HCT116 (cell line): ENCODE measurements around the gene ASCC1. TPM values are rescaled to one million over a fixed set of nuclear protein-coding genes. Genes with fewer than 3 reads are reported as not detected.

ENCODE experiments used
- ATAC-seq: fragments of 200-7000 bp; cut with Tn5 transposase; 2 replicates; pipeline ENCODE4 v1.9.1; 2020; ENCODE audit warnings: mild to moderate bottlenecking, moderate library complexity
- BruUV-seq: library from RNA; stranded (reverse); fragments of 400-500 nt; replicated peaks from 2 replicates; lab custom pipeline; 2021; lab: Mats Ljungman, UMichigan
- CTCF ChIA-PET: fragments of 300-600 bp; sonication (Branson Sonifier 250); formaldehyde crosslinking; loops from one replicate; lab custom pipeline; 2021; ENCODE audit warnings: antibody characterized with exemption; lab: Charles Lee
- POLR2A ChIA-PET: fragments of 300-600, 350-600 bp; sonication (Branson Sonifier 250); formaldehyde crosslinking; loops from one replicate; lab custom pipeline; 2021; ENCODE audit warnings: antibody characterized with exemption; lab: Charles Lee
- RAD21 ChIA-PET, 2 experiments: fragments of 300-600 bp; sonication (Branson Sonifier 250); formaldehyde crosslinking; loops; one replicate each; lab custom pipeline; 2023; ENCODE audit warnings: low total read pairs in 2 of 2; ENCODE audit not compliant: uncharacterized antibody in 2 of 2, unreplicated experiment in 2 of 2, low non-redundant PET in 1 of 2; lab: Charles Lee
- DNase-seq: peaks from one replicate; pipeline ENCODE4 v3.0.0-alpha.2; 2010; ENCODE audit warnings: low read depth, low spot score
- H2AFZ ChIP-seq: fragments of 200-600 bp; shearing (Covaris generic), sonication (generic); 2 replicates; pipeline ENCODE4 v1.6.1; 2017; ENCODE audit warnings: low read depth, mixed run types, mixed read lengths, antibody characterized with exemption, low read length; ENCODE audit not compliant: poor library complexity, severe bottlenecking
- H3K27ac ChIP-seq: 2 replicates; pipeline ENCODE4 v1.5.1; 2012; ENCODE audit warnings: low read depth, low read length
- H3K27me3 ChIP-seq: fragments of 200-600 bp; sonication (generic); 2 replicates; pipeline ENCODE4 v1.6.1; 2016; ENCODE audit warnings: mixed run types, low read length, mixed read lengths; ENCODE audit not compliant: insufficient read depth
- H3K36me3 ChIP-seq, 2 experiments: fragments of 200-500 bp in 1 of 2; fragments of 200-600 bp in 1 of 2; sonication (Bioruptor generic) in 1 of 2; sonication (generic) in 1 of 2; 2 replicates each; pipeline versions ENCODE4 v1.5.1 to v1.6.1; 2014 to 2016; ENCODE audit warnings: low read length in 2 of 2, inconsistent platforms in 1 of 2, mixed read lengths in 1 of 2, mixed run types in 1 of 2; ENCODE audit not compliant: insufficient read depth in 2 of 2, control insufficient read depth in 1 of 2
- H3K4me1 ChIP-seq, 2 experiments: fragments of 200-600 bp in 1 of 2; sonication (generic) in 1 of 2; 2 replicates each; pipeline versions ENCODE4 v1.5.1 to v1.6.1; 2012 to 2017; ENCODE audit warnings: low read length in 2 of 2, inconsistent platforms in 1 of 2, mild to moderate bottlenecking in 1 of 2, mixed read lengths in 1 of 2, mixed run types in 1 of 2, moderate library complexity in 1 of 2; ENCODE audit not compliant: insufficient read depth in 2 of 2, control insufficient read depth in 1 of 2
- H3K4me2 ChIP-seq: fragments of 200-600 bp; sonication (generic); 2 replicates; pipeline ENCODE4 v1.6.1; 2017; ENCODE audit warnings: mixed run types, low read length, mixed read lengths
- H3K4me3 ChIP-seq, 2 experiments: fragments of 200-600 bp in 1 of 2; sonication (generic) in 1 of 2; replicated peaks in 1 of 2; 2 replicates each; pipeline ENCODE4 v1.5.1; 2011 to 2016; ENCODE audit warnings: low read length in 2 of 2, control low read depth in 1 of 2, low read depth in 1 of 2, mild to moderate bottlenecking in 1 of 2, mixed read lengths in 1 of 2, mixed run types in 1 of 2
- H3K79me2 ChIP-seq: fragments of 200-600 bp; sonication (generic); 2 replicates; pipeline ENCODE4 v1.6.1; 2017; ENCODE audit warnings: mild to moderate bottlenecking, mixed run types, low read length, moderate library complexity, mixed read lengths; ENCODE audit not compliant: insufficient read depth
- H3K9ac ChIP-seq: fragments of 200-600 bp; sonication (generic); 2 replicates; pipeline ENCODE4 v1.6.1; 2016; ENCODE audit warnings: low read length, mixed read lengths
- H3K9me2 ChIP-seq: fragments of 200-600 bp; sonication (generic), shearing (Covaris generic); 2 replicates; pipeline ENCODE4 v1.6.1; 2017; ENCODE audit warnings: mixed run types, mild to moderate bottlenecking, moderate library complexity; ENCODE audit not compliant: insufficient read depth
- H3K9me3 ChIP-seq, 2 experiments: fragments of 200-500 bp in 1 of 2; fragments of 200-600 bp in 1 of 2; sonication (Bioruptor generic) in 1 of 2; sonication (generic) in 1 of 2; 2 replicates each; pipeline ENCODE4 v1.6.1; 2014 to 2017; ENCODE audit warnings: low read length in 2 of 2, mixed read lengths in 2 of 2, inconsistent platforms in 1 of 2, low read depth in 1 of 2, mild to moderate bottlenecking in 1 of 2, mixed run types in 1 of 2, moderate library complexity in 1 of 2; ENCODE audit not compliant: control insufficient read depth in 1 of 2, insufficient read depth in 1 of 2
- H4K20me1 ChIP-seq: fragments of 200-600 bp; sonication (generic), shearing (Covaris generic); 2 replicates; pipeline ENCODE4 v1.6.1; 2017; ENCODE audit warnings: mixed run types, mild to moderate bottlenecking, moderate library complexity; ENCODE audit not compliant: insufficient read depth
- ATF3 ChIP-seq: IDR thresholded peaks from 2 replicates; pipeline ENCODE4 v1.6.1; 2012
- CEBPB ChIP-seq: IDR thresholded peaks from 2 replicates; pipeline ENCODE4 v1.6.1; 2012; ENCODE audit warnings: low read depth
- EGR1 ChIP-seq: IDR thresholded peaks from 2 replicates; pipeline ENCODE4 v1.6.1; 2012; ENCODE audit warnings: low read depth
- ELF1 ChIP-seq: IDR thresholded peaks from 2 replicates; pipeline ENCODE4 v1.6.1; 2012; ENCODE audit warnings: low read depth, borderline replicate concordance
- EZH2phosphoT487 ChIP-seq: fragments of 200-600 bp; IDR thresholded peaks from 2 replicates; pipeline ENCODE4 v1.6.1; 2018; ENCODE audit warnings: antibody characterized with exemption, borderline replicate concordance
- JUND ChIP-seq: IDR thresholded peaks from 2 replicates; pipeline ENCODE4 v1.6.1; 2012
- POLR2A ChIP-seq: IDR thresholded peaks from 2 replicates; pipeline ENCODE4 v1.7.0; 2011; ENCODE audit warnings: borderline replicate concordance; ENCODE audit not compliant: insufficient read depth, insufficient read length; ENCODE audit errors: extremely low read depth
- RAD21 ChIP-seq: IDR thresholded peaks from 2 replicates; pipeline ENCODE4 v1.6.1; 2012; ENCODE audit warnings: low read depth, mild to moderate bottlenecking
- SRF ChIP-seq: IDR thresholded peaks from 2 replicates; pipeline ENCODE4 v1.6.1; 2012; ENCODE audit warnings: low read depth
- TCF7L2 ChIP-seq: IDR thresholded peaks from 2 replicates; pipeline ENCODE4 v1.7.0; 2011; ENCODE audit warnings: borderline replicate concordance, inconsistent platforms; ENCODE audit not compliant: insufficient read depth, insufficient read length; ENCODE audit errors: extremely low read depth
- YY1 ChIP-seq: IDR thresholded peaks from 2 replicates; pipeline ENCODE4 v1.6.1; 2011; ENCODE audit warnings: low read length, low read depth, moderate library complexity, mild to moderate bottlenecking; ENCODE audit not compliant: insufficient replicate concordance; ENCODE audit errors: extremely low read depth
- ZFX ChIP-seq: fragments of 450-650 bp; IDR thresholded peaks from 2 replicates; pipeline ENCODE4 v1.6.1; 2017
- ZNF274 ChIP-seq: fragments of 200-500 bp; sonication (Bioruptor generic); IDR thresholded peaks from 2 replicates; pipeline ENCODE4 v1.6.1; 2014; ENCODE audit warnings: mild to moderate bottlenecking, low read depth, low read length, inconsistent platforms
- intact Hi-C: fragments of 100-400 bp; cut with micrococcal nuclease; formaldehyde crosslinking; loops from 2 replicates; pipeline ENCODE4 v1.10.0; 2022
- total RNA-seq: library from RNA; stranded (reverse); gene quantifications from one replicate; pipeline ENCODE4 v1.2.1, GENCODE V29; 2021; ENCODE audit not compliant: unreplicated experiment
- TF ChIP-seq, protein P1 (sequence below): IDR thresholded peaks from 2 replicates; pipeline ENCODE4 v1.6.1; 2011; ENCODE audit warnings: mild to moderate bottlenecking, low read length, moderate library complexity; ENCODE audit not compliant: insufficient replicate concordance; ENCODE audit errors: extremely low read depth

The ASCC1 gene
- total RNA-seq, 1 experiment from 2014 or later, result 34.5 TPM

GRCh38 chr10:72251635-72252034, 35.6 kb upstream of the ASCC1 start:
- TF ChIP-seq, protein P1, sequence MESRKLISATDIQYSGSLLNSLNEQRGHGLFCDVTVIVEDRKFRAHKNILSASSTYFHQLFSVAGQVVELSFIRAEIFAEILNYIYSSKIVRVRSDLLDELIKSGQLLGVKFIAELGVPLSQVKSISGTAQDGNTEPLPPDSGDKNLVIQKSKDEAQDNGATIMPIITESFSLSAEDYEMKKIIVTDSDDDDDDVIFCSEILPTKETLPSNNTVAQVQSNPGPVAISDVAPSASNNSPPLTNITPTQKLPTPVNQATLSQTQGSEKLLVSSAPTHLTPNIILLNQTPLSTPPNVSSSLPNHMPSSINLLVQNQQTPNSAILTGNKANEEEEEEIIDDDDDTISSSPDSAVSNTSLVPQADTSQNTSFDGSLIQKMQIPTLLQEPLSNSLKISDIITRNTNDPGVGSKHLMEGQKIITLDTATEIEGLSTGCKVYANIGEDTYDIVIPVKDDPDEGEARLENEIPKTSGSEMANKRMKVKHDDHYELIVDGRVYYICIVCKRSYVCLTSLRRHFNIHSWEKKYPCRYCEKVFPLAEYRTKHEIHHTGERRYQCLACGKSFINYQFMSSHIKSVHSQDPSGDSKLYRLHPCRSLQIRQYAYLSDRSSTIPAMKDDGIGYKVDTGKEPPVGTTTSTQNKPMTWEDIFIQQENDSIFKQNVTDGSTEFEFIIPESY, result no peak
- no peak for ATAC-seq
- BruUV-seq, result no TSS peak
- CTCF ChIA-PET, result no interaction called here
- Histone ChIP-seq H3K27ac (no peak overlapping the region), H4K20me1 (no peaks in the 10 kb centered on the region), H3K9me2 (no peaks in the 10 kb centered on the region), H3K4me2 (no peak overlapping the region), H3K36me3 (no peaks in the 10 kb centered on the region), H3K4me3 (no peak overlapping the region), H2AFZ (no peak overlapping the region), H3K79me2 (no peaks in the 10 kb centered on the region), H3K9ac (no peak overlapping the region), H3K27me3 (no peaks in the 10 kb centered on the region), H3K4me1 (peaks cover 32 to 43% of the 10 kb centered on the region in 2 experiments), H3K9me3 (no peaks in the 10 kb centered on the region)
- RAD21 ChIA-PET, result no interaction called here
- intact Hi-C loops, result no loop called here
- no peak for DNase-seq
- POLR2A ChIA-PET, result interaction anchor here (0.5 kb wide), 1 partner anchor 22 kb away, joined by 3 read pairs; the partner anchor contains the start of gene DDIT4

DNA sequence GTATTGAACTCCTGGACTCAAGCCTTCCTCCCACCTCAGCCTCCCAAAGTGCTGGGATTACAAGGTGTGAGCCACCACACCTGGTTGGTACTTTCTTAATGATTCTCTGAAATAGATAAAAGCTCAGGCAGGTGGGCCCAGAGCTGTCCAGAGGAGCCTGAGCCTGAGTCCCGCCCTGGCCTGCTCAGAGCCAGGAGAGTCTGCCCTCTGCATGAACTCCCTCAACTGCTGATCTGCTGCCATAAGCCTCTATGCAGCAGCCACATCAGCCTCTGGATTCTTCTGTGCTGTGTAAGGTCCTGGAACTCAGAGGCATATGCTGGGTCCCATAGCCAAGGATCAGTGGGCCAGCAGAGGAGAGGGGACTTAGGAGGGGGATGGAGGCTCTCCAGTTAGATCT, 34.6 kb upstream of the ASCC1 start:
- ChIA-PET CTCF (no interaction called here), POLR2A (no interaction called here), RAD21 (no interaction called here)
- no peaks in the 10 kb centered on the region for H3K36me3 ChIP-seq
- H3K79me2 ChIP-seq, result no peaks in the 10 kb centered on the region
- H4K20me1 ChIP-seq, result no peaks in the 10 kb centered on the region
- ATAC-seq (no peak), DNase-seq (no peak)
- no TSS peak for BruUV-seq
- H3K4me3 ChIP-seq, result no peak overlapping the region
- H3K4me1 ChIP-seq, result peaks cover 32 to 40% of the 10 kb centered on the region in 2 experiments
- intact Hi-C loops, result no loop called here
- H3K27ac ChIP-seq, result no peak overlapping the region; the same call in 1 of the 2 replicates
- H3K27me3 ChIP-seq, result no peaks in the 10 kb centered on the region
- no peak overlapping the region for H2AFZ ChIP-seq
- no peaks in the 10 kb centered on the region for H3K9me3 ChIP-seq
- no peaks in the 10 kb centered on the region for H3K9me2 ChIP-seq
- H3K4me2 ChIP-seq, result peak overlapping the region; percentile 47
- H3K9ac ChIP-seq, result no peak overlapping the region; the same call in 1 of the 2 replicates
- TF ChIP-seq SRF (no peak), RAD21 (no peak), ATF3 (no peak), ELF1 (no peak), EGR1 (no peak), CEBPB (no peak), ZNF274 (no peak), TCF7L2 (no peak), EZH2phosphoT487 (no peak), JUND (no peak), POLR2A (no peak), YY1 (no peak), ZFX (no peak)
- TF ChIP-seq, protein P1, result no peak
